MCF 10A (cell line): ENCODE measurements around the gene LRRC61. TPM values are rescaled to one million over a fixed set of nuclear protein-coding genes. Genes with fewer than 3 reads are reported as not detected.
"Not testable (repeated sequence)": the region's sequence is repeated elsewhere in the genome, so short reads cannot be mapped to it uniquely, and the experiment has no call there.

ENCODE experiments used
- BruUV-seq: library from RNA; stranded (reverse); fragments of 400-500 nt; replicated peaks from 2 replicates; lab custom pipeline; 2021; lab: Mats Ljungman, UMichigan
- CTCF ChIA-PET: fragments of 300-600 bp; sonication (Branson Sonifier 250); formaldehyde crosslinking; extraction: SDS; loops from one replicate; lab custom pipeline; 2021; ENCODE audit warnings: antibody characterized with exemption, inconsistent platforms; lab: Yijun Ruan, JAX
- POLR2A ChIA-PET: fragments of 300-600, 350-650 bp; sonication (Branson Sonifier 250); formaldehyde crosslinking; extraction: SDS; loops from one replicate; lab custom pipeline; 2020; ENCODE audit warnings: antibody characterized with exemption, inconsistent platforms; lab: Yijun Ruan, JAX
- DNase-seq: peaks from one replicate; pipeline ENCODE4 v3.0.0-alpha.2; 2018; ENCODE audit not compliant: unreplicated experiment
- H3K27ac Mint-ChIP-seq: one replicate; pipeline ENCODE4 v1.8.0; 2022; ENCODE audit warnings: mild to moderate bottlenecking, low read depth, mixed read lengths; ENCODE audit not compliant: unreplicated experiment
- H3K27me3 Mint-ChIP-seq: one replicate; pipeline ENCODE4 v1.8.0; 2022; ENCODE audit warnings: mixed read lengths; ENCODE audit not compliant: insufficient read depth, unreplicated experiment
- H3K36me3 Mint-ChIP-seq: one replicate; pipeline ENCODE4 v1.8.0; 2022; ENCODE audit warnings: mild to moderate bottlenecking, moderate library complexity, mixed read lengths; ENCODE audit not compliant: insufficient read depth, unreplicated experiment
- H3K4me1 Mint-ChIP-seq: one replicate; pipeline ENCODE4 v1.8.0; 2022; ENCODE audit warnings: mixed read lengths; ENCODE audit not compliant: insufficient read depth, unreplicated experiment
- H3K4me3 Mint-ChIP-seq: one replicate; pipeline ENCODE4 v1.8.0; 2022; ENCODE audit warnings: mild to moderate bottlenecking, moderate library complexity, mixed read lengths; ENCODE audit not compliant: unreplicated experiment
- H3K9me3 Mint-ChIP-seq: one replicate; pipeline ENCODE4 v1.8.0; 2022; ENCODE audit warnings: mixed read lengths; ENCODE audit not compliant: unreplicated experiment
- intact Hi-C: fragments of 100-400 bp; cut with micrococcal nuclease; formaldehyde crosslinking; loops from 2 replicates; pipeline ENCODE4 v1.14.1; 2022
- total RNA-seq: library from RNA; stranded (reverse); gene quantifications from 2 replicates; pipeline ENCODE4 v1.2.3, GENCODE V29; 2022
- TF ChIP-seq, protein P1 (sequence below): fragments of 200-600 bp; IDR thresholded peaks from one replicate; pipeline ENCODE4 v1.8.0; 2022; ENCODE audit warnings: antibody characterized with exemption, mild to moderate bottlenecking; ENCODE audit not compliant: unreplicated experiment

Gene LRRC61
- total RNA-seq, 1 experiment from 2014 or later, result 8.4 TPM

DNA sequence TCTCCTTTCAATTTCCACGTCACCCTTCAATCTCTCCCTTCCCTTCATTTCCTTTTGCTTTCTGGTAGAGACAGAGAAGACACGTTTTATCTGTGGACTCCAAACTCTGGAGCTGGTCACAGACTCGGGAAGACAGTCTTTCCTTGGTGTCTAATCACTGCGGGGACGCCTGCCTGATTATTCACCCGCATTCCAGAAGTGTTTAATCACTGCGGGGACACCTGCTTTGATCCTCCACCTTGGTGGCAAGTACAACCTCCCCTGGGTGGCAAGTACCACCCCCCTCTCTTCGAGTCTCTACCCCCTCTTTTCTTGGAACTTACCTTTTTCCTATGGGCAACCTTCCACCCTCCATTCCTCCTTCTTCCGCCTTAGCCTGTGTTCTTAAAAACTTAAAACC lies 15.3 kb upstream of the LRRC61 start:
- BruUV-seq, result no TSS peak
- DNase-seq, result no peak
- no peak overlapping the region for H3K27ac Mint-ChIP-seq
- TF ChIP-seq, protein P1, sequence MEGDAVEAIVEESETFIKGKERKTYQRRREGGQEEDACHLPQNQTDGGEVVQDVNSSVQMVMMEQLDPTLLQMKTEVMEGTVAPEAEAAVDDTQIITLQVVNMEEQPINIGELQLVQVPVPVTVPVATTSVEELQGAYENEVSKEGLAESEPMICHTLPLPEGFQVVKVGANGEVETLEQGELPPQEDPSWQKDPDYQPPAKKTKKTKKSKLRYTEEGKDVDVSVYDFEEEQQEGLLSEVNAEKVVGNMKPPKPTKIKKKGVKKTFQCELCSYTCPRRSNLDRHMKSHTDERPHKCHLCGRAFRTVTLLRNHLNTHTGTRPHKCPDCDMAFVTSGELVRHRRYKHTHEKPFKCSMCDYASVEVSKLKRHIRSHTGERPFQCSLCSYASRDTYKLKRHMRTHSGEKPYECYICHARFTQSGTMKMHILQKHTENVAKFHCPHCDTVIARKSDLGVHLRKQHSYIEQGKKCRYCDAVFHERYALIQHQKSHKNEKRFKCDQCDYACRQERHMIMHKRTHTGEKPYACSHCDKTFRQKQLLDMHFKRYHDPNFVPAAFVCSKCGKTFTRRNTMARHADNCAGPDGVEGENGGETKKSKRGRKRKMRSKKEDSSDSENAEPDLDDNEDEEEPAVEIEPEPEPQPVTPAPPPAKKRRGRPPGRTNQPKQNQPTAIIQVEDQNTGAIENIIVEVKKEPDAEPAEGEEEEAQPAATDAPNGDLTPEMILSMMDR, result no peak
- ChIA-PET POLR2A (no interaction called here), CTCF (interaction anchor here (0.6 kb wide), 1 partner anchor 47 kb away, joined by 3 read pairs; no protein-coding TSS in a partner anchor)
- H3K9me3 Mint-ChIP-seq, result peaks cover 14% of the 10 kb centered on the region
- H3K36me3 Mint-ChIP-seq, result no peaks in the 10 kb centered on the region
- intact Hi-C loops, result no loop called here
- H3K4me3 Mint-ChIP-seq, result no peak overlapping the region
- H3K4me1 Mint-ChIP-seq, result peaks cover 19% of the 10 kb centered on the region
- no peaks in the 10 kb centered on the region for H3K27me3 Mint-ChIP-seq

DNA sequence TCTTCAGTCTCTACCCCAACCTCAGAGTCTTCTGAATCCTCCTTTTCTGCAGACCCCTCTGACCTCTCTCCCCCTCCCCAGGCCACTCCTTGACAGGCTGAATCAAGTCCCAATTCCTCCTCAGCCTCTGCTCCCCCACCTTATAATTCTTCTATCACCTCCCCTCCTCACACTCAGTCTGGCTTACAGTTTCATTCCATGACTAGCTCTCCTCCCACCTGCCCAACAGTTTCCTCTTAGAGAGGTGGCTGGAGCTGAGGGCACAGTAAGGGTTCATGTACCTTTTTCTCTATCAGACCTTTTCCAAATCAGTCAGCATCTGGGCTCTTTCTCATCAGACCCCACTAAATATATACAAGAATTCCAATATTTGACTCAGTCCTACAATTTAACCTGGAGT lies 14.6 kb upstream of the LRRC61 start:
- TF ChIP-seq, protein P1, result no peak
- ChIA-PET CTCF (no interaction called here), POLR2A (no interaction called here)
- Mint-ChIP-seq H3K27ac (no peak overlapping the region), H3K27me3 (no peaks in the 10 kb centered on the region), H3K9me3 (peaks cover 14% of the 10 kb centered on the region), H3K4me1 (peaks cover 21% of the 10 kb centered on the region), H3K4me3 (no peak overlapping the region), H3K36me3 (peaks cover 4% of the 10 kb centered on the region)
- no TSS peak for BruUV-seq
- no peak for DNase-seq
- intact Hi-C loops, result no loop called here

DNA sequence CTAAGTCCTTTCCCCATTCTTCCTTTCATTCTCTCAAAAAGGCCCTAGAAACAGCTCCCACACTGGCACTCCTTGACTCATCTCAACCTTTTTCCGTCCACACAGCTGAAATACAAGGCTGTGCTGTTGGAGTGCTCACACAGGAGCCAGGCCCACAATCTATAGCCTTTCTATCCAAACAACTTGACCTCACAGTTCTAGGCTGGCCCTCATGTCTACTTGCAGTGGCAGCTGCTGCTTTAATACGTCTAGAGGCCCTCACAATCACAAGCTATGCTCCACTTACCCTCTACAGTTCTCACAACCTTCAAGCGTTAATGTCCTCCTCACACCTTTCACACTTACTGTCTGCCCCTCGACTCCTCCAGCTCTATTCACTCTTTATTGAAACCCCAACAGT lies 12.0 kb upstream of the LRRC61 start:
- BruUV-seq, result no TSS peak
- ChIA-PET CTCF (no interaction called here), POLR2A (no interaction called here)
- no peaks in the 10 kb centered on the region for H3K27me3 Mint-ChIP-seq
- no peak overlapping the region for H3K4me3 Mint-ChIP-seq
- peaks cover 21% of the 10 kb centered on the region for H3K4me1 Mint-ChIP-seq
- intact Hi-C loops, result no loop called here
- DNase-seq, result no peak
- peaks cover 14% of the 10 kb centered on the region for H3K9me3 Mint-ChIP-seq
- H3K27ac Mint-ChIP-seq, result no peak overlapping the region
- TF ChIP-seq, protein P1, result no peak
- H3K36me3 Mint-ChIP-seq, result peaks cover 7% of the 10 kb centered on the region

DNA sequence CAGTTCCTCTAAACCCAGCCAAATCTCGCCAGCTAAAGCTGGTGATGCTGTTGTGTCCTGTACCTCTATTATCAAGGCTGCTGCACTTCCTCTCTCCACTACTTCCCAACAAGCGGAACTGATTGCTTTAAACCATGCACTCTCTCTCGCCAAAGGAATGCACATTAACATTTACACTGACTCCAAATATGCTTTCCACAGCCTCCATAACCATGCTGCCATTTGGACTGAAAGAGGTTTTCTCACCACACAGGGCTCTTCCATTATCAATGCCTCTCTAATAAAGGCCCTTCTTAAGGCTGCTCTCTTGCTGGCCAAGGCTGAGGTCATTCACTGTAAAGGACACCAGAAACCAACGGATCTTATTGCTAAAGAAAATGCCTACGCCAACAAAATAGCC lies 11.4 kb upstream of the LRRC61 start:
- CTCF ChIA-PET, result interaction anchor here (1.2 kb wide), 1 partner anchor 45 kb away, joined by 4 read pairs; no protein-coding TSS in a partner anchor
- DNase-seq, result no peak
- no TSS peak for BruUV-seq
- peaks cover 14% of the 10 kb centered on the region for H3K9me3 Mint-ChIP-seq
- peaks cover 21% of the 10 kb centered on the region for H3K4me1 Mint-ChIP-seq
- intact Hi-C loops, result no loop called here
- no peak overlapping the region for H3K27ac Mint-ChIP-seq
- H3K4me3 Mint-ChIP-seq, result no peak overlapping the region
- H3K36me3 Mint-ChIP-seq, result peaks cover 7% of the 10 kb centered on the region
- TF ChIP-seq, protein P1, result no peak
- POLR2A ChIA-PET, result no interaction called here
- no peaks in the 10 kb centered on the region for H3K27me3 Mint-ChIP-seq

DNA sequence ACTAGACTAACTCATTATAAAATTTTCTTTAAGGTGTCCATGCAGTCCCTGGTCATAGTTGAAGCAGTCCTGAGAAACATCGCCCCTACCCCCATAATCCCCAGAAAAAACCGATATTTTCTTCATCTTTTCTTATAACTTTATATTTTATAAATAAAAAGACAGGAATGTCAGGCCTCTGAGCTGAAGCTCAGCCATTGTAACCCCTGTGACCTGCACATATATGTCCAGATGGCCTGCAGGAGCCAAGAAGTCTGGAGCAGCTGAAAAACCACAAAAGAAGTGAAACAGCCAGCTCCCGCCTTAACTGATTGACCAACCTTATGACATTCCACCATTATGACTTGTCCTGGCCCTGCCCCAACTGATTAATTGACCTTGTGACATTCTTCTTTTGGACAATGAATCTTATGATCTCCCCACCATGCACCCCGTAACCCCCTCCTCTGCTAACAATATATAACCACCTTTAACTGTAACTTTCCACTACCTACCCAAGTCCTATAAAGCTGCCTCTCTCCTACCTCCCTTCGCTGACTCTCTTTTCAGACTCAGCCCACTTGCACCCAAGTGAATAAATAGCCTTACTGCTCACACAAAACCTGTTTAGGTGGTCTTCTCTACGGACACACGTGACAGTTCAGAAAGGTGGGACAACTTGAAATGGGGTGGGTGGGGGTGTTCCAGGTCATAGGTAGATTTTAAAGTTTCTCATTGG lies 10.3 kb upstream of the LRRC61 start:
- H3K27ac Mint-ChIP-seq, H3K36me3 Mint-ChIP-seq, POLR2A ChIA-PET, BruUV-seq, intact Hi-C loops, H3K4me3 Mint-ChIP-seq, H3K27me3 Mint-ChIP-seq, H3K9me3 Mint-ChIP-seq: not testable (repeated sequence)
- CTCF ChIA-PET, result interaction anchor here (1.1 to 1.2 kb wide), 2 partner anchors 41 to 43 kb away, joined by 3 to 4 read pairs; no protein-coding TSS in a partner anchor
- peaks cover 20% of the 10 kb centered on the region for H3K4me1 Mint-ChIP-seq
- DNase-seq, result peak; percentile 38
